HCEC 1CT (cell line): ENCODE results near the gene PRMT6.
"Not testable (repeated sequence)": the region's sequence is repeated elsewhere in the genome, so short reads cannot be mapped to it uniquely, and the experiment has no call there.

ENCODE experiments used
- DNase-seq: peaks from one replicate; pipeline ENCODE4 v3.0.0-alpha.2; 2017

PRMT6 gene

GRCh38 chr1:107056426-107057196 is at the start of gene PRMT6:
Gene PRMT6, plus strand, starts transcription at chr1:107056674. Its CDS starts 42 bp downstream, at chr1:107056716.
- DNase-seq = peak; percentile 73

- no peak for DNase-seq
Measured at GRCh38 chr1:107009281-107009680, 47.2 kb upstream of the PRMT6 start.

GRCh38 chr1:107010582-107010981 is 45.9 kb upstream of the PRMT6 start:
- DNase-seq = no peak

- peak; percentile 44 for DNase-seq
Measured at GRCh38 chr1:107016376-107016978, 40.0 kb upstream of the PRMT6 start.

GRCh38 chr1:107018445-107018844 is 38.0 kb upstream of the PRMT6 start:
- no peak for DNase-seq

GRCh38 chr1:107019166-107019565 is 37.3 kb upstream of the PRMT6 start:
- peak; percentile 75 for DNase-seq

GRCh38 chr1:107038874-107039273 is 17.6 kb upstream of the PRMT6 start:
- peak; percentile 20 for DNase-seq

- not testable (repeated sequence) for DNase-seq
Measured at GRCh38 chr1:107044310-107045220, 11.9 kb upstream of the PRMT6 start.

GRCh38 chr1:107047602-107048001 is 8.9 kb upstream of the PRMT6 start:
- no peak for DNase-seq

GRCh38 chr1:107048241-107048640 is 8.2 kb upstream of the PRMT6 start:
- no peak for DNase-seq

GRCh38 chr1:107051266-107051665 is 5.2 kb upstream of the PRMT6 start:
- DNase-seq = no peak

GRCh38 chr1:107055919-107056425 is 502 bp upstream of the PRMT6 start:
- not testable (repeated sequence) for DNase-seq

GRCh38 chr1:107057197-107058133 is 991 bp downstream of the PRMT6 start:
- DNase-seq = peak; percentile 53

GRCh38 chr1:107058245-107059032 is 2.0 kb downstream of the PRMT6 start:
- DNase-seq = no peak

- no peak for DNase-seq
Measured at GRCh38 chr1:107061886-107062285, 5.4 kb downstream of the PRMT6 start.

GRCh38 chr1:107073493-107073892 is 17.0 kb downstream of the PRMT6 start:
- DNase-seq = no peak

GRCh38 chr1:107076841-107077240 is 20.4 kb downstream of the PRMT6 start:
- peak; percentile 89 for DNase-seq

GRCh38 chr1:107079249-107079648 is 22.8 kb downstream of the PRMT6 start:
- no peak for DNase-seq

- DNase-seq = no peak
Measured at GRCh38 chr1:107081102-107081501, 24.6 kb downstream of the PRMT6 start.

GRCh38 chr1:107091418-107091817 is 34.9 kb downstream of the PRMT6 start:
- no peak for DNase-seq

GRCh38 chr1:107093395-107093794 is 36.9 kb downstream of the PRMT6 start:
- not testable (repeated sequence) for DNase-seq
